HG03135 (cell line): ENCODE results near the gene EMP2.
"Not testable (repeated sequence)": the region's sequence is repeated elsewhere in the genome, so short reads cannot be mapped to it uniquely, and the experiment has no call there.

Source experiments
- ATAC-seq: cut with Tn5 transposase; IDR thresholded peaks from one replicate; pipeline ENCODE4 v1.9.1; 2021; ENCODE audit warnings: mild to moderate bottlenecking, moderate library complexity; ENCODE audit not compliant: unreplicated experiment

Gene EMP2

DNA sequence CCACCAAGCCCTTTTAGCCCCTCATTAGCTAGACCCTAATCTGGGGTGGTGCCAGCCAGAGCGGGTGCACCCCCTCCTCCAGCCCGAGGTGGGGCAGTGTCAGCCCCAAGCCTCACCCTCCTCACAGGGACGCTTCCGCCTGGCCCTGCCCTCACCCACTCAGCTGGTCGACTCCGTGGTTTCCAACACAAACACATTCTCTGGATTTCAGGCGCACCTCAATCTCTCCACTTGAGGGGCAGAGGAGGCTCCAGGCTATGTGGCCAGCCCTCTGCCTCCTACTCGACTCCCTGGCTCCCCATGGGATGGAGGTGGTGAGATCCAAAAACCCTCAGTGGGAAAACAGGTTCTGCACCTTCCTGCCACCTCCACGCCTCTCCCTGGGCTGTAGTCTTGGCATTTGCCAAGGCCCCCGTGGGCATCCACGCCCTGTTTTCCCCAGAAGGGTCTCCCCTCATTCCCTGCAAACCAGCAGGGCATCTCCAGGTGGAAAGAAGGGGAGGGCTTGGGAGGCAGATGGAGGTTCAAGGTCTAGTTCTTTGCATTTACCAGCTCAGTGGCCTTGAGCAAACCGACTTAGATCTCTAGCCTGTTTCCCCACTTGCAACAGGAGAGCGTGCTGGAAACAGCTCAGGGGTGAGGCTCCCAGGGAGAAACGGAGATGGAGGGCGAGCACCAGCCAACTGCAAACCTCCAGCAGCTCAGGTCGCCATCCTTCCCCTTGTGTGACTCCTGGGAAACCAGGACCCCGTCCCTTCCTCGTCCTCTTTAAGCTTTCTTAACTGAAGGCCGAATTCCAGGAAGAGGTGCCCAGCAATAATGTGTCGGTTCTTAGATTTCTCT is 1.7 kb downstream of the EMP2 start:
- no peak for ATAC-seq

DNA sequence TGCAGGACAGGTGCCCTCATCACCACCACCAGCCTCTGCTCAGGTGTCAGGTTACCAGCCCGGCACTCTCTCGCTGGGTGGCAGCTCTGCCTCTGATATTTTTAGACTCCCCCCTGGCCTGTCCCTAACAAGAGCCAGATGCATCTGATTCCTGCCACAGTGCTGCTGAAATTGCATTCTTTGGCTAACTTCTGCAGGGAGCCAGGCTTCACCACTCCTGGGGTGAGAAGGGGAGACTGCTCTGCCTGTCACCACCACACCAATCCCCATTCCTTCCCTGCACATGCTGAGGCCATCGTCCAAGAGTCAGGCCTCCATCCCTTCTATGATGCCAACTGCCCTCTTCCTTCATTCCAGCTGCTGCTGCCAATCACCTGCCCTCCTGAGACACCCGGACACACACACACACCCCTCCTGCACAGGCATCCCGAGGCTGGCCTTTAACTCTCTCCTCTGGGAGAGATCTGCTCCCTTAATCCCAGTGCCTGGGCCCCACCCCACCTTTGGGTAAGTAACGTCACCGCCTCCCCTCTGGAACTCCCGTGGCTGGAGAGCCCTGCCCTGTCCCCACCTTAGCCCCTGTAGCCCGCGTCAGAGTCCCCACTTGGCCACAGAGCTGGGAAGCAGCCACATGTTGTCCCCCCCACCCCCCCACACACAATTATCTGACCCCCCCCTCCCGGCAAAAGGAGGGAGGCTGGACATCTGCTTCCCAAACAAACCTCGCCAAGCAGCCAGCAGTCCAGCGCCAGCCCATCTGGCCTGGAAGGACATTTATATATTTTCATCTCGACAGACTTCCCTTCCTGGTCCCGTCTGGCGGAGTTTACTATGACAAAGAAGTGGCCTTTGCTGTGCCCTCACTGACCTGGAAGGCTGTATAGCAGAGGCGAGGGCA is 2.8 kb downstream of the EMP2 start:
- no peak for ATAC-seq

DNA sequence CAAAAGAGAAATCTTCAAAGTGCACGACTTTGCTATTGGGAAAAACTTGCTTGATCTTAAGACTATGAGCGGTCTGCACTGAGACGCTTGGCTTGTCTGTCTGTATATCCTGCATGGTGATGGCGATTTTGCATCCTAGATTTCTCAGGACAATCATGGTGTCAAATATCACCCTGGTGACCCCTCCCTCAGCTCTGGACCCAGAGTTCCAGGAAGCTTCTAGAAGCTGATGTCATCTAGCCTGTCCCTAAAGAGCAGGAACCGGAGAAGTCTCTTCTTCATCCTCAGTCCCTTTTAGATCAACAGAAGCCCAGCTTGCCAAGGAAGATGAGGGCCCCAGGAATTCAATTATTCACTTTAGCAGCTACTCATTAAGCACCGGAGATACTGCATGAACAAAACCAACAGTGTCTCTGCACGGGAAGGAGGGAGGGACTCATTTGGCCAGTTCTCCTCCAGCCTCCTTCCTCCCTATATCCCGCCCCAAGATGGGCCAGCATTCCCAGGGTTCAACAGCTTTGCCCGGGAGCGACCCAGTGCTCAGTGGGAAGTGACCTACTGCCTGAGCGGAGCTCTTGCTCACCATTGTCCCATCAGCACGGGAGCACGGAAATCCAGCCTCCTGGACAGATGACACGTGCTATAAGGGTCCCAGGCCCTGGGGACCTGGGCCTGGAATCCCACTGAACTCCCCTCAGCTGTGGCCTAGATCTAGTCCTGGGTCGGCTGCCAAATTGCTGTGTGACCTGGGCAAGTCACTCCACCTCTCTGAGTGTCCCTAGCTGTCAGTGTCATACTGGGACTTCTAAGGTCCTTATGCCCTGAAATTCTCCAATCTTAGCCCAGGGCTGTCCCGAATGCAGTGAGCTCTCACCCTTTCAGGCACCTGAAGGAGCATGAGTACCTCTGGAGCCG is 3.8 kb downstream of the EMP2 start:
- no peak for ATAC-seq

DNA sequence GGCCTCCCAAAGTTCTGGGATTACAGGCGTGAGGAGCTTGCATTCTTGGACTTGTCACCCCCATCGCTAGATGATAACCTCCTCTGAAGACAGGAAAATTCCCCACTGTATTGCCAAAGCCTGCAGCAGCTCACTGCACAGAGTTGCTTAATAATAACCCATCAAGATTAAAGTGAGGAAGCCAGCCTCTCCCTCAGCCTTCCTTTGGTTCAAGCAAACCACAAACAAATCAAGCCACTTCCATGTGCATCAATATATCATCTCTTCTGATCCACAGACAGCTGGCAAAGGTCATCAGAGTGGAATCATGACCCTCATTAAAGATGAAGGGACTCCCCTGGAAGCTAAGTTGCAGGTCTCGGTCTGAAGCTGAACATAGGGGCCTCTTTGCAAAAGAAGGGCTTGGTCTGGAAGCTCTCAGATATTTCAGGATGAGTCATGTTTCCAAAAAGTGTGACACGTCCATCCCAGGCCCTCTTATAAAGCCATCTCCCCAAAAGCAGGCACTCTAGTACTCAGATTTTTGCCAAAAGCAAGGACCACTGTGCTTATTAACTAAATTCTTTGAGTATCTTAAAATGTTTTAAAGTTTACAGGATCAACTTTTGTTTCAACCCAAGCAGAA is 4.8 kb downstream of the EMP2 start:
- no peak for ATAC-seq

DNA sequence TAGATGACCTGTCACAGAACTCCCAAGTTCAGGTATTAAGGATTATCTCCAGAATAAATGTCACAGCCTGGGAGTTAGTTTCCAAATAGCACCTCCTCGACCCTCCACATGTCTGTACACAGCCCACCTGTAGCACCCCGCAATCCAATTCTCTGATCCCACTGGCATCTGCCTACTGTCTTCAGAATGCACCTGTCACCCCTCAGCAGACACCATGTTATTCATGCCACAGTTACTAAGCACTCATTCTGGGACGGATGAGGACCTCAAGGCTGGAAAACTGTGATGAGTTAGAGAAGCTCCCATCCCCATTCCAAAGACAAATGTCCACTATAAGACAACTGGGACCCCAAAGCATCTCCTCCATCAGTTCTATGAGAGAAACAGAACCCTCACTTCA is 7.8 kb downstream of the EMP2 start:
- no peak for ATAC-seq

DNA sequence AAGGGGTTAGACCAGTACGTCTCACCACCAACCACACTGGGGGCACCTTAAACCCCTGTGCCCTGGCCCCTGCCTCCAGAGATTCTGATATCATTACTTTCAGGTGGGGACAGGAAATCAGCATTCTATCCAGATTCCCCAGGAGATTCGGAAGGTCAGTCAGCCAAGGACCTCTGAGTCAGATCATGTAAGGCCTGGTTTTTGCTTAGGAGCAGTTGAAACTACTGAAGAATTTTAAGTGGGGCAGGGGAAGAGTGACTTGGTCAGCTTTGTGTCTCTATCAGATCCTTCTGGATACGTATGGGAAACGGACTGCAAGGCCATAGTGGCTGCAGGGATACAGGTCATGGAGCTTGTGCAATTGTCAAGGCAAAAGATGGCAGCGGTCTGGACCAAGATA is 9.0 kb downstream of the EMP2 start:
- no peak for ATAC-seq

DNA sequence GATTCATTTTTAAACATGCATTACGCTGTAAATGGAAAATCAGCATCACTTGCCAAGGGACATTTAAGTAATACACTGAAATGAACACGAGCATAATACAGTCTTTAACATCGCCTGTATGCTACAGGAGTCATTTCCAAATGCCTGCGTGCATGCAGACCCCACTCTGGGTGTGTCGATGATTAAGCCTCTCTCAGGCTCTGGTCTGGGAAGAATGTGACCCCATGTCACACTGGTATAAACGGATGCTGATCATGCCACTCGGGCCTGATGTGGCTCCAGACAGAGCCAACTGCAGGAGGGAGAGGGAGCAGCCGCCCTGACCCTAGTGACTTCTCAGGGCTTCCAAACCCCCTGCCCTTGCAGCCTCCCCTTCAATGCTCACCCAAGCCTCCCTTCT is 10.8 kb downstream of the EMP2 start:
- ATAC-seq = no peak

DNA sequence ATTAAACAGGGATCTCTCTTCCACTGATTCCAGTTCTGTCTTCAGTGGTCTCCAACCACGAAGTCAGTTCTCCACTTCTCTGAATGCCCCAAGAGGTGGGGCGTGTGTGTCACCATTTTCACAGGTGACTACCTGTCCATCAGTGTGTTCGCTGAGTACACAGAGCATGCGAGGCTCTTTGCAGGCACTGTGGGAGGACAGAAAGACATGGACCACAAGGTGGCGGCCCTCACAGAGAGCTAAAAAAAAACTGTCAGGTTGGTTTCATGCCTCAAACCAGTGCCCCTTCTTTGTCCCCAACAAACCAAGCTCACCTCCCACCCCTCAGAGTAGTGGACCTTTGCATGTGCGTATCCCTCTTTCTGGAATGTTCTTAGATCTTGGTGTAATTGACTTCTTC is 13.8 kb downstream of the EMP2 start:
- ATAC-seq = no peak

DNA sequence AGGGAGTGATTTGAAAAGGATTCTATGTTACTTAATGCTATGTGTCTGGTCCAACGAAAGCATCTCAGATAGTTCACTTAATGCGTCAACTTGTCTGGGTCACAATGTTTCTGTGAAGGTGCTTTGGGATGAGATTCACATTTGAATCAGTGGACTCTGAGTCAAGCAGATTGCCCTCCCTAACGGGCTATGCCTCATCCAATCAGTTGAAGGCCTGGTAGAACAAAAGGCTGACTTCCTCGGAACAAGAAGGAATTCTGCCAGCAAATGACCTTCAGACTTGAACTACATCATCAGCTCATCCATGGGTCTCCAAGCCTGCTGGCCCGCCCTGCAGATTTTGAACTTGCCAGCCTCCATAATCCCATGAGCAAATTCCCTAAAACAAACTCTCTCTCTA is 15.2 kb downstream of the EMP2 start:
- no peak for ATAC-seq

DNA sequence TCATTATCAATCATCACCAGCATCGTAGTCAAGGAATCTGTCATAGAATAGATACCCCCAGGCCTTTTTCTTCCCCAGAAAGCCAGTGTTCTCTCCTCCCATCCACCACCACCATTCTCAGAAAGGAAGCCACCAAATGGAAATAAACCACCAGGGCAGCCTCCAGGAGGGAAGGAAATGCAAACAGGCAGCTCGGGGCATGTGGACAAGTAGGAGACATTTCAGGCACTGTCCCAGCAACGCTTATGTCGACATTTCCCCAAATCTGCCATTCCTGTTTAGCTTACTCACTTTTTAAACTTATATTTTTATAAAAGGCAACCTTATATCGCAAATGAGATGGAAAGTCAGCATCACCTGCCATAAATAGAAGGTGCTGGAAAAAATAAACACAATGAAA is 15.8 kb downstream of the EMP2 start:
- ATAC-seq = no peak

DNA sequence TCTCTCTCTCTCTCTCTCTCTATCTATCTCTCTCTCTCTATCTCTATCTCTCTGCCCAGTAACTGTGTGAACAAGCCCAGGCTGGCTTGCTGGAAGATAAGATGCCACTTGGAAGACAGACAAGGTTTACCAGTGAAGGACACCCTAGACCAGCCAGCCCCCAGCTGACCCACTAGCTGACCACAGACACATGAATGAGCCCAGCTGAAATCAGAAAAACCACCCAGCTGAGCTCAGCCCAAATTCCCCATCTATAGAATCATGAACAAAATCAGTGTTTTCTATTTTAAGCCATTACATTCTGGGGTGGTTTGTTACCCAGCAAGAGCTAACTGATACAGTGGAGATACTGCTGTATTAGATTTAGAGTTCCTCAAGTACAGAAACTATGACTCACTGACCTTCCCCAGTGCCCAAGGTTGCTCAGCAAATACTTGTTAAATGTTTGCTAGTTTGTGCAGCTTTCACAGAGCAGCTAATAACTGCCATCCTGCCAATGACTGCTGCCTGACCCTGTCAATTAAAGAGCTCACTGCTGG is 18.0 kb downstream of the EMP2 start:
- ATAC-seq = no peak

DNA sequence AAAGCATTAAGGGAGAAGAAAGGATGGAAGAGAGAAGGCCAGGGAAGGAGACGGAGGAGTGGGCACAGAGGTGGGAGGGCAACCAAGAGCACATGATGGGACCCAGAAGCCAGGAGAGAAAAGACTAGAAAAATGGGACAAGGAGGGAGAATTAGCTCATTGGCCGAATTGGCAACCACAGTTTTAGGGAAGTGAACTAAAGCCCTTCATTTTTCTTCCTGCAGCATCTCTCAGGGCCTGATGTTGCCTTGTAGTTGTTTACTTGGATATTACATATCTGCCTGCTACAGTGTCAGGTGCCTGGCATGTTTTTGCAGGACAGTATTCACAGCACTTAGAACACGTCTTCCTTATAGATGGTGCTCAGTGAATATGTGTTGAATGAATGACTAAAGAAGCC is 19.0 kb downstream of the EMP2 start:
- no peak for ATAC-seq

DNA sequence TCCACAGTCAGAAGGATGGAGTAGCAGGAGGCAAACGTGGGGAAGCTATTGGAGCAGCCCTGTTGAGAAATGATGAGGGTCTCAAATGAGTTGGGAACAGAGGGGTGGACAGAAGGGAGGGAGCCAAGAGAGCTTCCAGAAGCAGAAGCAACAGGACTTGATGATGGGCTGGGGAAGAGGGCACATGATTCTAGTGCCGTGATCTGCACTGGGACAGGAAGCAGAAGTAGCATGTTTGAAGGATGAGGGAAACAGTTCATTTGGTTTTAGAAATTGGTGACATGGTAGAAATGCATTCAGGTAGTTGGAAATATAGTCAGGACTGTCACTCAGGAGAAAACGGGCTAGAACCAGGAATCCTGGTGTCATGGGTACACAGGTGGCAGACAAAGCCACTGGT is 19.4 kb downstream of the EMP2 start:
- ATAC-seq = no peak

DNA sequence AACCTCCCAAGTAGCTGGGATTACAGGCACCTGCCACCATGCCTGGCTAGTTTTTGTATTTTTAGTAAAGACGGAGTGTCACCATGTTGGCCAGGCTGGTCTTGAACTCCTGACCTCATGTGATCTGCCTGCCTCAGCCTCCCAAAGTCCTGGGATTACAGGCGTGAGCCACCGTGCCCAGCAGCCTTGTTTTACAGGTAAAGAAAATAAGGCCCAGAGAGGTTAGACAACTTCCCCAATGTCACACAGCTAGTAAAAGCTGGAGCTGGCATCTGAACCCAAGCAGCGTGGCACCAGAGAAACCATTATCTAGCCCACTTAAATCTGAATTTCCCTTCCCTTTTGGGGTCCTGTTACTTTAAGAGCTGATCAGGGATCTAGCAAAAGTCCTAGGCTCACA is 20.6 kb downstream of the EMP2 start:
- ATAC-seq = not testable (repeated sequence)

DNA sequence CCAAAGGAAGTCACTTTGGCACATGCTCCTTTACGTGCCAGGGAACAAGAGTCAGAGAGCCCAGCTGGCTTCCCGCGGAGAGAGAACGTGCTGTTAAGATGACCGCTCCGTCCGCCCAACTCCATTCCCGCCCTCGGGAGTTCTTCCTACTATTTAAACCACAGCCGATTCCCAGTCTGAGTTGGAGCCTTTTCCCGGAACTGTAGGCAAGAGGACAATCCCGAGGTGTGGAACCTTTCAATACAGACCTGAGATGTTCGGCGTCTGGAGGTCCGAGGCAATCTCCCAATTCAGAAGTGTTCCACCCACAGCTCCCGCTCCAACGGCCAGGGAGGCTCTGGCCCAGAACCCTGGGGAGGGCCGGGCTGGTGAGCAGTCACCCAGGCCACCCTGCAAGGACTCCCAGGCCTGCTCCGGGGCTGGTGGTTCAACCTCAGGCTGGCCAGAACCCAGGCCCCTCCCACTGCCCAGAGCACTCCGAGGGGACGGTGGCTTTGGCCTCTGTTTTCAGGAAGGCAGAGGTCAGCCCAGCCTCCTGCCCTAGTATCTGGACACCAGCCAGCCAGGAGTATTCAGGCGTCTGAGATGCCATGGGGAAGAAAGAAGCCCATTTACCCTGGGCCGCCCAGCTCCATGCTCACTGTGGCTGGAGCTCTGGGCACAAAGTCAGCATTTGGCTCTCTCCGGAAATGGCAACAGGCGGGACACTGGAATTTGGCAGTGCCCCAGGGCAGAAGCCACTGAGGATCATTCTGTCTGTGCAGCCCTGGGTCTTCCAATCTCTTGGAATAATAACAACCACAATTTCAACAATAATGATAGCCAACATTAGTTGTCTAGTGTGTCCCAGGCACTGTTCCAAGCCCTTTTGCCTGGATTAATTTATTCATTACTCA is 21.4 kb downstream of the EMP2 start:
- no peak for ATAC-seq

DNA sequence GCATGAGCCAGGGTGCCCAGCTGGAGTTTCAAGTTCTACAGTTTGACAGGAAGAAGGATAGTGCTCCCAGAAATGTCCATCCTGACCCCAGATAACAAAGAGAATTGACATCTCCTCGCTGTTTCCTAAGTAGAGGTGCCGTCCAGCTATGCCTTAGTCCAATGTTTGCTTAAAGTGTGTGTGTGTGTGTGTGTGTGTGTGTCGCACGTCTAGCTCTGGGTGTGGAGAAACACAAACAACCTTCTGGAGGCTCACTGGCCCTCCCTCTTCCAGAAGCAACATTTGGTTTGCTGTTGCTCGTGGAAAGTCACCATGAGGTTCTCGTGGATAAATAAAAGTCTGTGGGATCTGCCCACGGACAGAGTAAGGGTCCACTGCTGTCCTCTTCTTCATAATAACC is 22.1 kb downstream of the EMP2 start:
- ATAC-seq = no peak

DNA sequence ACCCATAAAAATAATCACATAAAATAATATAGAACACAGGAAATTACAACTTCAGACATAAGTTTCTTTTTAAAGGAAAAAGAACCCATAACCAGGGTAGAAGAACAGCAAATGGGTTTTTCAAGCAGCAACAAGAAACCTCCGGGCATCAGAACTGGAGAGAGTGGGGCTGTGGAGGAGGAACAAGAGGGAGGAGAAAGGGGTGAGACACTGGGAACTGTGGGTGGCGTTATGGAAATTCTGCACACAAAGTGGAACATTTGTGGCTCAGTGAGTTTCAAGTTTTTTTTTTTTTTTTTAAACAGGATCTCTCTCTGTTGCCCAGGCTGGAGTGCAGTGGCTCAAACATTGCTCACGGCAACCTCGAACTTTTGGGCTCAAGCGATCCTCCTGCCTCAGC is 22.6 kb downstream of the EMP2 start:
- no peak for ATAC-seq

DNA sequence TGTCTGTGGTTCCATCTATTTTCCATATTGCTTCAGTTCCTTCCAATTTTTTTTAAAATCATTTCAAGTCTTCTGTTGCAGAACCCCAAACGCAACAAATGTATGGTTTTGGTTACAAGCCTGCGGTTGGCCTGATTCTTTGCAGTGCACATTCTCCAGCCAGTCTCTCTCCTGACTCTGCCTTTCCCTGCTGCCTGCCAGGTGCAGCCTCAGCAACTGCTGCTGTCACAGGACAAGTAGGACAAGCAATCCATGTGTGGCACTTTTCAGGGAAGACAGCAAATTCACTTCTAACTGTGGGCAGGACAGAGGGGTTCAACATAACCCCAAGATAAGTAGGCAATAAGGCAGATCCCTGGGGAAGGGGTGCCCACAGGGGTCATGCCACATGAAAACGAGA is 24.2 kb downstream of the EMP2 start:
- ATAC-seq = no peak

DNA sequence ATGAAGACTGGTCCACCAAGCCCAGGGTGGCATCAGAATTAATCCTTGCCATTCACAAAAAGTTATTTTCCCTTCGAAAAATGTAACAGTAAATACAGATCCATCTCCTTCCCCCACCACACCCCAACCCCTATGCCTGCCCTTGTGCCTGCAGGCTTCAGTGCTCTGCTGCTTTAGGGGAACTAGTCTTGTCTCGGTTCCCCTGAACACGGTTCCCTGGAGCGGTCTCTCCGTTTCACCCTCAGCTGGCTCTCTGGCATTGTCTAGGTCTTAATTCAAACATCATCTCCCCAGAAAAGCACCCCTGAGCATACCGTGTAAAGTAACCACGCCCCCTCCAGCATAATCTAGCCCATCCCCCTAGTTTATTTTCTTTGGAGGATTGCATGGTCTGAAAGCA is 25.8 kb downstream of the EMP2 start:
- no peak for ATAC-seq
